Loucy (cell line): ENCODE measurements around the gene CTLA4.

Source experiments
- EZH2phosphoT487 ChIP-seq: fragments of 200-600 bp; IDR thresholded peaks from 2 replicates; pipeline ENCODE4 v1.6.1; 2018; ENCODE audit warnings: antibody characterized with exemption, mild to moderate bottlenecking, moderate library complexity, borderline replicate concordance
- TF ChIP-seq, protein P1 (sequence below): fragments of 200-600 bp; sonication (generic); conservative IDR thresholded peaks from 2 replicates; pipeline ENCODE4 v1.5.1; 2014; ENCODE audit warnings: mild to moderate bottlenecking, antibody characterized with exemption, low read length

DNA sequence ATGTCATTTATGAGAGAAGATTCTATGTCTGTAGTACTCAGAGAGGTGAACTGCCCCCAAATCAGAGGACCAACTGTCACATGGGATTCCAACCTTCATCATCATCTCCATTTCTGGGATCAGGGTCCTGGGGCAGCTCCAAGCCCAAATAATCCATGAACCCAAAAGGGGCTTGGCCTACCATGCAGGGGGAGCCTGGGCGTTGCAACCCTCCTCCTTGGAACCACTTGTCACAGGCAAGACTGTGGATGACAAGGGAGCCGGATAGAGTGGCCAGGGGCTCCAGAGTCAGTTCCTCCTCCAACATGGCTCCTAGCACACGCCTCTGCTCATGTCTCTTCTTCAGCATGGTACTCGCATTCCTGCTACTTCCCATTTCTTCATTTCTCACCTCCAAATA lies 7.9 kb downstream of the CTLA4 start:
- TF ChIP-seq, protein P1, sequence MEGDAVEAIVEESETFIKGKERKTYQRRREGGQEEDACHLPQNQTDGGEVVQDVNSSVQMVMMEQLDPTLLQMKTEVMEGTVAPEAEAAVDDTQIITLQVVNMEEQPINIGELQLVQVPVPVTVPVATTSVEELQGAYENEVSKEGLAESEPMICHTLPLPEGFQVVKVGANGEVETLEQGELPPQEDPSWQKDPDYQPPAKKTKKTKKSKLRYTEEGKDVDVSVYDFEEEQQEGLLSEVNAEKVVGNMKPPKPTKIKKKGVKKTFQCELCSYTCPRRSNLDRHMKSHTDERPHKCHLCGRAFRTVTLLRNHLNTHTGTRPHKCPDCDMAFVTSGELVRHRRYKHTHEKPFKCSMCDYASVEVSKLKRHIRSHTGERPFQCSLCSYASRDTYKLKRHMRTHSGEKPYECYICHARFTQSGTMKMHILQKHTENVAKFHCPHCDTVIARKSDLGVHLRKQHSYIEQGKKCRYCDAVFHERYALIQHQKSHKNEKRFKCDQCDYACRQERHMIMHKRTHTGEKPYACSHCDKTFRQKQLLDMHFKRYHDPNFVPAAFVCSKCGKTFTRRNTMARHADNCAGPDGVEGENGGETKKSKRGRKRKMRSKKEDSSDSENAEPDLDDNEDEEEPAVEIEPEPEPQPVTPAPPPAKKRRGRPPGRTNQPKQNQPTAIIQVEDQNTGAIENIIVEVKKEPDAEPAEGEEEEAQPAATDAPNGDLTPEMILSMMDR, result no peak
- no peak for TF ChIP-seq EZH2phosphoT487
